CD8-positive, alpha-beta memory T cell (primary cell): ENCODE results near the gene BRD3OS. TPM values are rescaled to one million over a fixed set of nuclear protein-coding genes. Genes with fewer than 3 reads are reported as not detected.

Experiments
- polyA plus RNA-seq: library from polyadenylated mRNA; unstranded; fragments of 300-500 nt; fragmentation: Illumina TruSeq; gene quantifications from one replicate; pipeline ENCODE4 v1.2.3, GENCODE V29; 2021
- total RNA-seq, 2 experiments: library from RNA; stranded (reverse); gene quantifications; one replicate each; pipeline ENCODE4 v1.2.3, GENCODE V29; 2021

The BRD3OS gene
- total and polyA plus RNA-seq, 3 experiments from 2014 or later = 15.4 to 26.2 (median 15.4) TPM

Other genes with a start within 250 kb of the BRD3OS start
- 1 to 10 TPM; 6.0 to 7.6 TPM for gene VAV2, start 33.2 kb upstream of the BRD3OS start, total RNA-seq
- gene VAV2, start 33.2 kb upstream of the BRD3OS start, polyA plus RNA-seq = 1.1 TPM
- 10 to 100 TPM; 35.5 to 39.4 TPM for gene BRD3, start 42.5 kb downstream of the BRD3OS start, total RNA-seq
- gene BRD3, start 42.5 kb downstream of the BRD3OS start, polyA plus RNA-seq = 41.5 TPM
- gene WDR5, start 110.6 kb downstream of the BRD3OS start, total RNA-seq = 10 to 100 TPM; 62.2 to 64.3 TPM
- 16.4 TPM for gene WDR5, start 110.6 kb downstream of the BRD3OS start, polyA plus RNA-seq
- 10 to 100 TPM in 1 of 2 experiments, 1 to 10 TPM in 1; 9.7 to 15.5 TPM for gene RNU6ATAC, start 139.1 kb downstream of the BRD3OS start, total RNA-seq
- not detected for gene RNU6ATAC, start 139.1 kb downstream of the BRD3OS start, polyA plus RNA-seq